ENCODE data around the gene TULP1. TPM values are rescaled to one million over a fixed set of nuclear protein-coding genes. Genes with fewer than 3 reads are reported as not detected.
"Not testable (repeated sequence)": the region's sequence is repeated elsewhere in the genome, so short reads cannot be mapped to it uniquely, and the experiment has no call there.

The TULP1 gene
- polyA plus RNA-seq, 4 donors: 0.72 TPM; not detected in 3

- not testable (repeated sequence) for H3K9me3 ChIP-seq (ENCODE audit: control insufficient read depth in 2 of 2, insufficient read depth in 1 of 2, low read depth in 1 of 2, low read length in 1 of 2); H3K4me1 ChIP-seq (ENCODE audit: control insufficient read depth in 3 of 3, insufficient read depth in 2 of 3, low read depth in 1 of 3, low read length in 2 of 3); FAIRE-seq; DNase-seq; H3K36me3 ChIP-seq (ENCODE audit: control insufficient read depth in 3 of 3, insufficient read depth in 2 of 3, low read depth in 1 of 3, low read length in 3 of 3); H3K27ac ChIP-seq (ENCODE audit: low read depth in 1 of 3, low read length in 2 of 3); H3K4me3 ChIP-seq (ENCODE audit: low read depth in 1 of 3, low read length in 3 of 3); H3K27me3 ChIP-seq (ENCODE audit: control insufficient read depth in 3 of 3, insufficient read depth in 3 of 3, low read length in 3 of 3)
- 81 to 85% (median 83%) methylated on average over 7 of the region's 7 CpGs for WGBS, 3 donors
Measured at GRCh38 chr6:35517978-35518377, 5.3 kb upstream of the TULP1 start.

- Histone ChIP-seq H3K27me3 (ENCODE audit: control insufficient read depth in 3 of 3, insufficient read depth in 3 of 3, low read length in 3 of 3) (peaks cover 0 to 7% (median 0%) of the 10 kb centered on the region in 3 donors), H3K36me3 (ENCODE audit: control insufficient read depth in 3 of 3, insufficient read depth in 2 of 3, low read depth in 1 of 3, low read length in 3 of 3) (no peaks in the 10 kb centered on the region), H3K27ac (ENCODE audit: low read depth in 1 of 3, low read length in 2 of 3) (no peak overlapping the region), H3K4me3 (ENCODE audit: low read depth in 1 of 3, low read length in 3 of 3) (no peak overlapping the region), H3K9me3 (ENCODE audit: control insufficient read depth in 2 of 2, insufficient read depth in 1 of 2, low read depth in 1 of 2, low read length in 1 of 2) (no peaks in the 10 kb centered on the region), H3K4me1 (ENCODE audit: control insufficient read depth in 3 of 3, insufficient read depth in 2 of 3, low read depth in 1 of 3, low read length in 2 of 3) (no peaks in the 10 kb centered on the region)
- 63 to 72% (median 63%) methylated on average over 6 of the region's 6 CpGs for WGBS, 3 donors
- FAIRE-seq (no peak), DNase-seq (no peak)
Measured at GRCh38 chr6:35516712-35517111, 4.0 kb upstream of the TULP1 start.

GRCh38 chr6:35515939-35516338, 3.2 kb upstream of the TULP1 start:
- H3K27me3 ChIP-seq (ENCODE audit: control insufficient read depth in 3 of 3, insufficient read depth in 3 of 3, low read length in 3 of 3): peaks cover 0 to 15% (median 6%) of the 10 kb centered on the region in 3 donors
- not testable (repeated sequence) for FAIRE-seq; H3K36me3 ChIP-seq (ENCODE audit: control insufficient read depth in 3 of 3, insufficient read depth in 2 of 3, low read depth in 1 of 3, low read length in 3 of 3); H3K4me1 ChIP-seq (ENCODE audit: control insufficient read depth in 3 of 3, insufficient read depth in 2 of 3, low read depth in 1 of 3, low read length in 2 of 3); H3K27ac ChIP-seq (ENCODE audit: low read depth in 1 of 3, low read length in 2 of 3); H3K9me3 ChIP-seq (ENCODE audit: control insufficient read depth in 2 of 2, insufficient read depth in 1 of 2, low read depth in 1 of 2, low read length in 1 of 2); H3K4me3 ChIP-seq (ENCODE audit: low read depth in 1 of 3, low read length in 3 of 3); DNase-seq
- 76 to 85% (median 77%) methylated on average over 6 of the region's 6 CpGs for WGBS, 3 donors

- H3K4me3 ChIP-seq (ENCODE audit: low read depth in 1 of 3, low read length in 3 of 3): no peak overlapping the region
- peaks cover 0 to 4% (median 0%) of the 10 kb centered on the region in 3 donors for H3K4me1 ChIP-seq (ENCODE audit: control insufficient read depth in 3 of 3, insufficient read depth in 2 of 3, low read depth in 1 of 3, low read length in 2 of 3)
- no peaks in the 10 kb centered on the region for H3K9me3 ChIP-seq (ENCODE audit: control insufficient read depth in 2 of 2, insufficient read depth in 1 of 2, low read depth in 1 of 2, low read length in 1 of 2)
- no peaks in the 10 kb centered on the region for H3K36me3 ChIP-seq (ENCODE audit: control insufficient read depth in 3 of 3, insufficient read depth in 2 of 3, low read depth in 1 of 3, low read length in 3 of 3)
- FAIRE-seq (no peak), DNase-seq (no peak)
- 77 to 78% (median 78%) methylated on average over 4 of the region's 4 CpGs for WGBS, 3 donors
- H3K27me3 ChIP-seq (ENCODE audit: control insufficient read depth in 3 of 3, insufficient read depth in 3 of 3, low read length in 3 of 3): peaks cover 0 to 26% (median 7%) of the 10 kb centered on the region in 3 donors
- no peak overlapping the region for H3K27ac ChIP-seq (ENCODE audit: low read depth in 1 of 3, low read length in 2 of 3)
Measured at GRCh38 chr6:35514587-35514986, 1.9 kb upstream of the TULP1 start.

- Histone ChIP-seq H3K4me1 (ENCODE audit: control insufficient read depth in 3 of 3, insufficient read depth in 2 of 3, low read depth in 1 of 3, low read length in 2 of 3) (peaks cover 0 to 4% (median 0%) of the 10 kb centered on the region in 3 donors), H3K9me3 (ENCODE audit: control insufficient read depth in 2 of 2, insufficient read depth in 1 of 2, low read depth in 1 of 2, low read length in 1 of 2) (no peaks in the 10 kb centered on the region), H3K27ac (ENCODE audit: low read depth in 1 of 3, low read length in 2 of 3) (no peak overlapping the region), H3K4me3 (ENCODE audit: low read depth in 1 of 3, low read length in 3 of 3) (peak overlapping the region in 2 of 3 donors; percentile 2 to 34), H3K27me3 (ENCODE audit: control insufficient read depth in 3 of 3, insufficient read depth in 3 of 3, low read length in 3 of 3) (peaks cover 0 to 32% (median 7%) of the 10 kb centered on the region in 3 donors), H3K36me3 (ENCODE audit: control insufficient read depth in 3 of 3, insufficient read depth in 2 of 3, low read depth in 1 of 3, low read length in 3 of 3) (no peaks in the 10 kb centered on the region)
- FAIRE-seq (no peak), DNase-seq (no peak)
- 10 to 19% (median 16%) methylated on average over 8 to 26 of the region's 26 CpGs for WGBS, 3 donors
Measured at GRCh38 chr6:35512006-35512405, 690 bp downstream of the TULP1 start.

- Histone ChIP-seq H3K27ac (ENCODE audit: low read depth in 1 of 3, low read length in 2 of 3) (no peak overlapping the region), H3K36me3 (ENCODE audit: control insufficient read depth in 3 of 3, insufficient read depth in 2 of 3, low read depth in 1 of 3, low read length in 3 of 3) (no peaks in the 10 kb centered on the region), H3K9me3 (ENCODE audit: control insufficient read depth in 2 of 2, insufficient read depth in 1 of 2, low read depth in 1 of 2, low read length in 1 of 2) (no peaks in the 10 kb centered on the region), H3K4me3 (ENCODE audit: low read depth in 1 of 3, low read length in 3 of 3) (peak overlapping the region in 1 of 3 donors; percentile 32), H3K4me1 (ENCODE audit: control insufficient read depth in 3 of 3, insufficient read depth in 2 of 3, low read depth in 1 of 3, low read length in 2 of 3) (peaks cover 0 to 4% (median 0%) of the 10 kb centered on the region in 3 donors), H3K27me3 (ENCODE audit: control insufficient read depth in 3 of 3, insufficient read depth in 3 of 3, low read length in 3 of 3) (peaks cover 0 to 32% (median 7%) of the 10 kb centered on the region in 3 donors)
- 17 to 45% (median 40%) methylated on average over 27 to 32 of the region's 32 CpGs for WGBS, 3 donors
- DNase-seq: no peak
- FAIRE-seq: no peak
Measured at GRCh38 chr6:35511562-35511941, 1.1 kb downstream of the TULP1 start.

GRCh38 chr6:35510916-35511561, 1.7 kb downstream of the TULP1 start:
- peak overlapping the region in 1 of 3 donors; percentile 32 for H3K4me3 ChIP-seq (ENCODE audit: low read depth in 1 of 3, low read length in 3 of 3)
- 56 to 74% (median 65%) methylated on average over 7 of the region's 7 CpGs for WGBS, 3 donors
- H3K36me3 ChIP-seq (ENCODE audit: control insufficient read depth in 3 of 3, insufficient read depth in 2 of 3, low read depth in 1 of 3, low read length in 3 of 3): no peaks in the 10 kb centered on the region
- FAIRE-seq (no peak), DNase-seq (no peak)
- H3K4me1 ChIP-seq (ENCODE audit: control insufficient read depth in 3 of 3, insufficient read depth in 2 of 3, low read depth in 1 of 3, low read length in 2 of 3): peaks cover 0 to 8% (median 0%) of the 10 kb centered on the region in 3 donors
- no peak overlapping the region for H3K27ac ChIP-seq (ENCODE audit: low read depth in 1 of 3, low read length in 2 of 3)
- H3K9me3 ChIP-seq (ENCODE audit: control insufficient read depth in 2 of 2, insufficient read depth in 1 of 2, low read depth in 1 of 2, low read length in 1 of 2): no peaks in the 10 kb centered on the region
- peaks cover 0 to 36% (median 7%) of the 10 kb centered on the region in 3 donors for H3K27me3 ChIP-seq (ENCODE audit: control insufficient read depth in 3 of 3, insufficient read depth in 3 of 3, low read length in 3 of 3)

- no peak overlapping the region for H3K4me3 ChIP-seq (ENCODE audit: low read depth in 1 of 3, low read length in 3 of 3)
- DNase-seq: no peak
- FAIRE-seq: no peak
- H3K27ac ChIP-seq (ENCODE audit: low read depth in 1 of 3, low read length in 2 of 3): no peak overlapping the region
- no peaks in the 10 kb centered on the region for H3K36me3 ChIP-seq (ENCODE audit: control insufficient read depth in 3 of 3, insufficient read depth in 2 of 3, low read depth in 1 of 3, low read length in 3 of 3)
- H3K9me3 ChIP-seq (ENCODE audit: control insufficient read depth in 2 of 2, insufficient read depth in 1 of 2, low read depth in 1 of 2, low read length in 1 of 2): no peaks in the 10 kb centered on the region
- peaks cover 0 to 45% (median 9%) of the 10 kb centered on the region in 3 donors for H3K27me3 ChIP-seq (ENCODE audit: control insufficient read depth in 3 of 3, insufficient read depth in 3 of 3, low read length in 3 of 3)
- H3K4me1 ChIP-seq (ENCODE audit: control insufficient read depth in 3 of 3, insufficient read depth in 2 of 3, low read depth in 1 of 3, low read length in 2 of 3): peaks cover 0 to 11% (median 0%) of the 10 kb centered on the region in 3 donors
- 64 to 72% (median 66%) methylated on average over 5 of the region's 5 CpGs for WGBS, 3 donors
Measured at GRCh38 chr6:35508542-35508941, 4.2 kb downstream of the TULP1 start.

GRCh38 chr6:35508027-35508426, 4.7 kb downstream of the TULP1 start:
- Histone ChIP-seq H3K4me3 (ENCODE audit: low read depth in 1 of 3, low read length in 3 of 3) (no peak overlapping the region), H3K27me3 (ENCODE audit: control insufficient read depth in 3 of 3, insufficient read depth in 3 of 3, low read length in 3 of 3) (peaks cover 0 to 45% (median 12%) of the 10 kb centered on the region in 3 donors), H3K27ac (ENCODE audit: low read depth in 1 of 3, low read length in 2 of 3) (no peak overlapping the region), H3K9me3 (ENCODE audit: control insufficient read depth in 2 of 2, insufficient read depth in 1 of 2, low read depth in 1 of 2, low read length in 1 of 2) (no peaks in the 10 kb centered on the region), H3K36me3 (ENCODE audit: control insufficient read depth in 3 of 3, insufficient read depth in 2 of 3, low read depth in 1 of 3, low read length in 3 of 3) (no peaks in the 10 kb centered on the region), H3K4me1 (ENCODE audit: control insufficient read depth in 3 of 3, insufficient read depth in 2 of 3, low read depth in 1 of 3, low read length in 2 of 3) (peaks cover 0 to 11% (median 0%) of the 10 kb centered on the region in 3 donors)
- DNase-seq (no peak), FAIRE-seq (no peak)
- 60 to 76% (median 70%) methylated on average over 2 of the region's 2 CpGs for WGBS, 3 donors
